Spinal cord (tissue), 10 donors: ENCODE data around the gene POFUT2. TPM values are rescaled to one million over a fixed set of nuclear protein-coding genes. Genes with fewer than 3 reads are reported as not detected.
"Not testable (repeated sequence)": the region's sequence is repeated elsewhere in the genome, so short reads cannot be mapped to it uniquely, and the experiment has no call there.

Experiments used
- DNase-seq, 6 donors: peaks; one replicate each; pipeline versions ENCODE4 v3.0.0 to v3.0.0-alpha.2; 2013 to 2015; ENCODE audit warnings: low spot score in 6 of 6, low read depth in 4 of 6
- H3K27ac ChIP-seq: one replicate; pipeline ENCODE4 v1.5.1; 2013; ENCODE audit warnings: low read depth, low read length, control low read depth
- H3K27me3 ChIP-seq: one replicate; pipeline ENCODE4 v1.6.1; 2013; ENCODE audit warnings: low read length; ENCODE audit not compliant: control insufficient read depth, insufficient read depth
- H3K36me3 ChIP-seq: one replicate; pipeline ENCODE4 v1.6.1; 2013; ENCODE audit warnings: low read length; ENCODE audit not compliant: control insufficient read depth, insufficient read depth
- H3K4me1 ChIP-seq: one replicate; pipeline ENCODE4 v1.6.1; 2013; ENCODE audit warnings: low read length; ENCODE audit not compliant: control insufficient read depth, insufficient read depth
- H3K4me3 ChIP-seq: one replicate; pipeline ENCODE4 v1.5.1; 2013; ENCODE audit warnings: low read depth, low read length, control low read depth
- H3K9me3 ChIP-seq: one replicate; pipeline ENCODE4 v1.6.1; 2013; ENCODE audit warnings: low read length; ENCODE audit not compliant: control insufficient read depth, insufficient read depth
- WGBS: methylation state at CpG from one replicate; pipeline ENCODE4 v1.1.5; 2013; ENCODE audit warnings: missing lambda C conversion rate; ENCODE audit not compliant: insufficient coverage; 5-methylcytosine and 5-hydroxymethylcytosine counted together
- polyA plus RNA-seq, 2 donors: library from polyadenylated mRNA; unstranded; fragments of 120-200 nt; gene quantifications; one replicate each; pipeline ENCODE4 v1.2.1, GENCODE V29; 2013; ENCODE audit not compliant: insufficient read length in 2 of 2
- total RNA-seq, 2 donors: library from RNA; depleted of rRNA in 1 of 2; stranded (reverse); fragments of 120-200 nt in 1 of 2; fragments of >200 nt in 1 of 2; gene quantifications; one replicate each; pipeline versions ENCODE4 v1.2.3 to v1.2.4, GENCODE V29; 2013 to 2014
- donor health status: healthy.

Gene POFUT2
- total and polyA plus RNA-seq, 4 donors: 19.8 to 36.0 (median 33.5) TPM

DNA sequence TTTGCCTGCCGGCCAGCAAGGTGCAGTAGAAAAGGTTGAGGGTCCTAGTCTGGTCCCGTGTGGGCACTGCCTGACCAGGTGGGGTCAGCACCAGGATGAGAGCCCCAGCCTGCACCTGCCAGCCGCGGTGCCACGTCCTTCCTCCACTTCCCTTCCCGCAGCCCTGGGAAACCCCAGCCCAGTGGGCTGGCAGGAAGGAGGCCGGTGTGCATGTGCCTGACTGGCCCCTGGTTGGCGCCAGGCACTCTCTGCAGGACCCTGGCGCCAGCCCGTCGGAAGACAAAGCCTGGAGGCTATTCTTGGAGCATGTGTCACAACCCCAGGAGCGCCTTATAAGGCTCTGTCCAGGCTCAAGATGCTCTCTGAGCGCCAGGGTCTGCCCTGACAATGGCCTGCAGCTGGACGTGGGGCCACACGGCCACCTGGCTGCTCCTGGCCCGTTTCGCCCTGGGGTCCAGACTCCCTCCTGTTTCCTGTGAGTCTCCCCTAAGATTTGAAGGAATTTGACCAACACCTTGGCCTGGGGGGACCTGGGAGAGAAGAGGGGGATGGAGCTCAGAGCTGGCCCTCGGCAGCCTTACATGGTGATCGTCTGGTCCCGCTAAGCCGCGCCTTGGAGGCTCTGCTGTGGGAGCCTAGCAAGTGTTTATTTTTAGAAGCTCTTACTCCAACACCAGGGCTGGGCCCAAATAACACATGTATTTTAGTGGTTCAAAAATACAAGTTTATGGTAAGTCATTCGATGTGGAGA lies 31.9 kb upstream of the POFUT2 start:
- Histone ChIP-seq H3K36me3 (peaks cover 8% of the 10 kb centered on the region), H3K27ac (peak overlapping the region; percentile 29), H3K27me3 (no peaks in the 10 kb centered on the region), H3K4me3 (no peak overlapping the region), H3K4me1 (peaks cover 74% of the 10 kb centered on the region), H3K9me3 (no peaks in the 10 kb centered on the region)
- WGBS: 81% methylated on average over 18 of the region's 23 CpGs
- no peak for DNase-seq

DNA sequence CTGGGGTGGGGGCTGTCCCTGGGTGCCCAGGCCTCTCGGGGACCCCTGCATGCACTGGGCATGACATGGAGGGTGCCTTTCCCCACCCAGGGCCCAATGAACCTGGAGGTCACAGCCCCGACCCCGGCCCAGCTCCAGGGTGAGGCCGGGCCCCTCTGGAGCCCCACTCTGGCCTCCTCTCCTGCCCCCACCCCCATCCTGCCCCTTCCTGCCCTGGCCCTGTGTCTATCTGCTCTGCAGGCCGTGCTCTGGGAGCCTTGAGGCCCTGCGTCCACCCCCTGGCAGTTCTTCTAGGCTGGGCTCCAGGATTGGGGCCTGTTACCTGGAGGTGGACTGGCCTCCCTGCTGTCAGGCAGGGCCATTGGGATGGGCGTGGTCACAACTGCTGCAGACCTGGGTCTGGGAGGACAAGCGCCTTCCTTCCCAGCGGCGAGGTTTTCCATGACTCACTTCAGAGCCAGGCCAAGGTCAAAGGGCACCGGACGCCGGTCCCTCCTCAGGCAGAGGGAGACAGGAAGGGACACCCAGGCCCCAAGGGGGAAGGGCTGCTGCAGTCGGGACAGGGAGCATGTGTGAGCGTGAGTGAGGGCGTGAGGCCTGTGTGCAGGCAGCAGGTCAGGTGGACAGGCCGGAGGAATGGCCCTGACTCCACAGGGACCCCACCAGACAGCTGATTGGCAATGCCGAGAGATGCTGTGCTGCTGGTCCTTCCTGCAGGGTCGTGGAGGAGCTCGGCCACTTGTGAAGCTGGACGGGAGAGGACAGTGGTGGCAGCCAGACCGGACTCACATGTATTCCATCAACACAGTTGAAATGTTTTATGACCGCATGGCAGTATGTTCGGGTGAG lies 31.1 kb upstream of the POFUT2 start:
- no peak overlapping the region for H3K4me3 ChIP-seq
- DNase-seq: no peak
- peaks cover 66% of the 10 kb centered on the region for H3K4me1 ChIP-seq
- H3K27ac ChIP-seq: no peak overlapping the region
- peaks cover 8% of the 10 kb centered on the region for H3K36me3 ChIP-seq
- no peaks in the 10 kb centered on the region for H3K9me3 ChIP-seq
- H3K27me3 ChIP-seq: no peaks in the 10 kb centered on the region
- WGBS: 87% methylated on average over 20 of the region's 24 CpGs

DNA sequence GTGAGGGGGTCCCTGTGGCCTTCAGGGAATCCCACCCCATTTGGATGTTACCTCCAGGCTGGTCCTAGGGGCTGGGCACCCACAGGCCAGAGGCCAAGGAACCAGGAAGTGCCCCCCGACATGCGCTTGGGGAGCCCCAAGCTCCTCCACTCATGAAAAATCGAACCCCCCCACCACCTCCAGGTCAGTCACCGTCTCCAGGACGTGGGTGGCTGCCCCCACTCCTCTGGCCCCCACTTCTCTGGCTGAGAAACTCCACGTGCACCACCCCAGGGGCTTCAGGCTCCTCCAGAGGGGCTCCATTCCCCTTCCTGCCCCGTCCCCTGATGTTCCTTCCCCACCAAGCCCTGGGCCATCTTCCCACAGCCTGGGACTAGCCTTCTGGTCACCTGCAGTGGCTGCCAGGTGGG lies 30.5 kb upstream of the POFUT2 start:
- Histone ChIP-seq H3K9me3 (no peaks in the 10 kb centered on the region), H3K27ac (no peak overlapping the region), H3K27me3 (no peaks in the 10 kb centered on the region), H3K4me1 (peaks cover 60% of the 10 kb centered on the region), H3K4me3 (no peak overlapping the region), H3K36me3 (peaks cover 8% of the 10 kb centered on the region)
- WGBS: 96% methylated on average over 4 of the region's 7 CpGs
- no peak for DNase-seq

DNA sequence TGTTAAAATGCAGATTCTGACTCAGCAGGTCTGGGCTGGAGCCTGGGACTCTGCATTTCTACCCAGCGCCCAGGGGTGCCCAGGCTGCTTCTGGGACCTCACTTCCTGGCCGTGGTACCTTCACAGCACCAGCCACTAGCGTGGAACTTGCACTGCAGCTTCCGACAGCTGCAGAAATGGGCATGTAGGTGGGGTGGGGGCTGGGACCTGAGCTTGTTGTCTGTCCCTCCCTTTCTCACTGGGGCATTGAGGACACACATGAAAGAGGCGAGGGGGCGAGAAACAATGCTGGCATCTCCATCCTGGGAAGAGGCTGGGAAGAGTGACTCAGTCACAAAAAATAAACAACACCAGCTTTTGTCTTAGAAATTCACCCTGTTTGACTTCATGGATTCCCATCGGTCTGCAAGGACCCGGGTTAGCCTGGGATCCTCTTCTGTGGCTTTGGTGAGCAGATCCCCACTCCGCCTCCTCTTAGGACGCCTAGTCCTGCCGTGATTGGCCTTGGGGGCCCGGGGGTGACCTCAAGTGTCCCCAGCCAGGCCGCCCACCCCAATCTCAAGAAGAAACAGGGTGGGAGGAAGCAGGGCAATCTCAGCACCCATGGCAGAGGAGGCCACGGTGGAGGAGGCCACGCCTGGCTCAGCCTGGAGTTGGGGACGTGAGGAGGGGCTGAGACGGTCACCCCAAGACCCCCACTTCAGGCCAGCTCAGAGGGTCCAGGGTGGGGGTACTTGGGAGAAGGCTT lies 29.9 kb upstream of the POFUT2 start:
- WGBS: 84% methylated on average over 12 of the region's 17 CpGs
- DNase-seq: no peak
- no peak overlapping the region for H3K27ac ChIP-seq

DNA sequence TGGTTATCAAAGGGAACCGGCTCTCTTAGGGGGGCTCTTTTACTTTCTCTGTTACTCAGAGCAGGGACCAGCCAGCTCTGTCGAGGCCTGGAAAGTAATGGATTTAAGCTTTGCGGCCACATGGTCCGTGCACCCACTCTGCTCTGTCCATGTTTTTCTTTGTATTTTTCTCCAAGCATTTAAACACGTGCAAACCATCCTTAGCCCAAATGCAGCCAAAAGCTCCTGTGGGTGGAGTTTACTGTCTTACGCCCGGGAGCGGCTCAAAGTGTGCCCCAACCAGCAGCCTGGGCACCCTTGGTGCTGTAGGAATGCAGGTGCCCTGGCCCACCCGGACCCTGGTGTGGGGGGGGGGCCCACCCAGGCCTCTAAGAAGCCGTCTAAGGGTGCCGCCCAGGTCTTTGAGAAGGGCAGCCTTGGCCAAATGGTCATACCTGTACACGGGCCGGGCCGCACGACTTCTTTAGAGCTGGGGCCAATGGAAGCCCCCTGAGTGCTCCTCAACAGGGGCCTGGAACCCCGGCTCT lies 29.2 kb upstream of the POFUT2 start:
- H3K27me3 ChIP-seq: no peaks in the 10 kb centered on the region
- peaks cover 48% of the 10 kb centered on the region for H3K4me1 ChIP-seq
- H3K4me3 ChIP-seq: no peak overlapping the region
- H3K27ac ChIP-seq: no peak overlapping the region
- no peak for DNase-seq
- 91% methylated on average over 11 of the region's 16 CpGs for WGBS
- H3K36me3 ChIP-seq: peaks cover 6% of the 10 kb centered on the region
- H3K9me3 ChIP-seq: no peaks in the 10 kb centered on the region

More for the DNA sequence above, 29.9 kb upstream of the POFUT2 start:
- Histone ChIP-seq H3K4me1 (peaks cover 54% of the 10 kb centered on the region), H3K27me3 (no peaks in the 10 kb centered on the region), H3K9me3 (no peaks in the 10 kb centered on the region), H3K4me3 (no peak overlapping the region), H3K36me3 (peaks cover 8% of the 10 kb centered on the region)

DNA sequence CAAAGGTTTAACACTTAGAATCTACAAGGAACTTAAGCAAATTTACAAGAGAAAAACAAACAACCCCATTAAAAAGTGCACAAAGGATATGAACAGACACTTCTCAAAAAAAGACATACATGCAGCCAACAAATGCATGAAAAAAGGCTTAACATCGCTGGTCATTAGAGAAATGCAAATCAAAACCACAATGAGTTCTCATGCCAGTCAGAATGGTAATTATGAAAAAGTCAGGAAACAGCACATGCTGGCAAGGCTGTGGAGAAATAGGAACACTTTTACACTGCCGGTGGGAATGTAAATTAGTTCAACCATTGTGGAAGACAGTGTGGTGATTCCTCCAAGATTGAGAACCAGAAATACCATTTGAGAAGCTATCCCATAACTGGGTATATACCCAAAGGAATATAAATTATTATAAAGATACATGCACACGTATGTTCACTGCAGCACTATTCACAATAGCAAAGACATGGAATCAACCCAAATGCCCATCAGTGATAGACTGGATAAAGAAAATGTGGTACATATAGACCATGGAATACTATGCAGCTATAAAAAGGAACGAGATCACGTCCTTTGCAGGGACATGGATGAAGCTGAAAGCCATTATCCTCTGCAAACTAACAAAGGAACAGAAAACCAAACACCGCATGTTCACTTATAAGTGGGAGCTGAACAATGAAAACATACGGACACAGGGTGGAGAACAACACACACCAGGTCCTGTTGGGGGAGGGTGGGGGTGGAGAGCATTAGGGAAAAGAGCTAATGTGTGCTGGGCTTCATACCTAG lies 28.2 kb upstream of the POFUT2 start:
- not testable (repeated sequence) for H3K27ac ChIP-seq, H3K27me3 ChIP-seq, H3K9me3 ChIP-seq, DNase-seq, H3K36me3 ChIP-seq, H3K4me3 ChIP-seq
- H3K4me1 ChIP-seq: peaks cover 39% of the 10 kb centered on the region
- no CpG with 5 or more reads among the region's 7 CpGs for WGBS

DNA sequence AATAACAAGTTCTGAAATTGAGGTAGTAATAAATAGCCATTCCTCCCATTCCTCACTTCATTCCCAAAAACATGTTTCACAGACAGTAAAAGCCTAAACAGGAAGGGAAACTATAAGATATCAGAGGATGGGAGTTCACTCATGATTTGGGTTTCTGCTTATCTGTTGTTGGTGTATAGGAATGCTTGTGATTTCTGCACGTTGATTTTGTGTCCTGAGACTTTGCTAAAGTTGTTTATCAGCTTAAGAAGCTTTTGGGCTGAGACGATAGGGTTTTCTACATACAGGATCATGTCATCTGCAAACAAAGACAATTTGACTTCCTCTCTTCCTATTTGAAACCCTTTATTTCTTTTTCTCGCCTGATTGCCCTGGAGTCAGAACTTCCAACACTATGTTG lies 26.0 kb upstream of the POFUT2 start:
- no peak overlapping the region for H3K4me3 ChIP-seq
- peaks cover 6% of the 10 kb centered on the region for H3K36me3 ChIP-seq
- no CpG with 5 or more reads among the region's 3 CpGs for WGBS
- no peaks in the 10 kb centered on the region for H3K9me3 ChIP-seq
- peaks cover 30% of the 10 kb centered on the region for H3K4me1 ChIP-seq
- H3K27ac ChIP-seq: no peak overlapping the region
- no peaks in the 10 kb centered on the region for H3K27me3 ChIP-seq
- DNase-seq: no peak

DNA sequence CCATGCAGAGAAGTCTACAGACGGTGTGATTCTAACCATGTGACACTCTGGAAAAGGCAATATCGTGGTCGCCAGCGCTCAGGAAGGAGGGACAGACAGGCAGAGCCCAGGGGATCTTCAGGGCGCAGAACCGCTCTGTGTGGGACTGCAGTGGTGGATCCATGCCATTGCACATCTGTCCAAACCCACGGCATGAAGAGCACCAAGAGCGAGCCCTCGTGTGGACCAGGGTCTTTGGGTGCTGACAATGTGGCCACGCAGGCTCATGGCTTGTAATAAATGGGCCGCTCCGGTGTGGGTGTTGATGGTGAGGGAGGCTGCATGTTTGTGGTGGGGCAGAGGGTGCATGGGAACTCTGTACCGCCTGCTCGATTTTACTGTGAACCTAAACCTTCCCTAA lies 25.3 kb upstream of the POFUT2 start:
- peaks cover 2% of the 10 kb centered on the region for H3K36me3 ChIP-seq
- H3K27ac ChIP-seq: no peak overlapping the region
- H3K4me1 ChIP-seq: peaks cover 30% of the 10 kb centered on the region
- 82% methylated on average over 10 of the region's 14 CpGs for whole genome bisulfite sequencing
- H3K9me3 ChIP-seq: no peaks in the 10 kb centered on the region
- H3K4me3 ChIP-seq: no peak overlapping the region
- no peaks in the 10 kb centered on the region for H3K27me3 ChIP-seq
- DNase-seq: no peak

DNA sequence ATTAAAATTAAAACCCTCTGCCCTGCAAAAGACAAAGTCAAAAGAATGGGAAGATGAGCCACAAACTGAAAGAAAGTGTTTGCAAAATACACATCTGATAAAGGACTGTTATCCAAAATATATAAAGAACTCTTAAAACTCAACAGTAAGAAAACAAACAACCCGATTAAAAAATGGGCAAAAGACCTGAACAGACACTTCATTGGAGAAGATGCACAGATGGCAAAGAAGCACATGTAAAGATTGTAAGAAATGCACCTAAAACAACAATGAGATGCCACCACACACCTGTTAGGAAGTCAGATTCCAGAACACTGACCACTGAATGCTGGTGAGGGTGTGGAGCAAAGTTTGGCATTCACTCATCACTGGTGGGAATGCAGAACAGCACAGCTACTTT lies 24.6 kb upstream of the POFUT2 start:
- DNase-seq: no peak
- peaks cover 26% of the 10 kb centered on the region for H3K4me1 ChIP-seq
- WGBS: no CpG with 5 or more reads among the region's 1 CpG

More for the DNA sequence above, 24.6 kb upstream of the POFUT2 start:
- Histone ChIP-seq H3K36me3 (peaks cover 2% of the 10 kb centered on the region), H3K4me3 (no peak overlapping the region), H3K27me3 (no peaks in the 10 kb centered on the region), H3K27ac (no peak overlapping the region), H3K9me3 (no peaks in the 10 kb centered on the region)
